HG03039 (cell line): ENCODE results near the gene SERPINE1.

Source experiments
- ATAC-seq: cut with Tn5 transposase; IDR thresholded peaks from one replicate; pipeline ENCODE4 v1.9.1; 2021; ENCODE audit warnings: mild to moderate bottlenecking, moderate library complexity; ENCODE audit not compliant: unreplicated experiment

The SERPINE1 gene

DNA sequence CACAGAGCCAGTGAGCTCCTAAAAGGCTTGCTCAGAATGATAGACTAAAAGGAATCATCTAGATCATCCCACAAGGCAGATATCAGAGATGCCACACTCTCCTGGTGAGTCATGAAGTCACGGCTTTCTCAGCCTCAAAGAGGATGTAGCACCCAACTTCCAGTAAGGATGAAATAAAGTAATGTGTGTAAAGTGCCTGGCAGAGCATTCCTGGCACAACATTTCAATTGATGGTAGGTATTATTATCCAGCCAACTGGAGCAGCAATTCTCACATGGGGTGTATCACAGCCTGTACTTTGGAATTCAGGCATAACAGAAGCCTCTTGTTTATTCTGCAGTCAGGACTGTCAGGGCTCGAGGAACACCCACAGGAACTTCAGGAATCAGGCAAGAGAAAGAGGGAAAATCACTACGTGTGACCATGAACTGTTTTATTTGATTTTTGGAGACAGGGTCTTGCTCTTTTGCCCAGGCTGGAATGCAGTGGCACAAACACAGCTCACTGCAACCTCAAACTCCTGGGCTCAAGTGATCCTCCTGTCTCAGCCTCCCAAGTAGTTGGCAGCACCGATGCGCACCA, 58.4 kb downstream of the SERPINE1 start:
- no peak for ATAC-seq

- ATAC-seq = no peak
These were observed 59.3 kb downstream of the SERPINE1 start for GRCh38 chr7:101186194-101186593.

DNA sequence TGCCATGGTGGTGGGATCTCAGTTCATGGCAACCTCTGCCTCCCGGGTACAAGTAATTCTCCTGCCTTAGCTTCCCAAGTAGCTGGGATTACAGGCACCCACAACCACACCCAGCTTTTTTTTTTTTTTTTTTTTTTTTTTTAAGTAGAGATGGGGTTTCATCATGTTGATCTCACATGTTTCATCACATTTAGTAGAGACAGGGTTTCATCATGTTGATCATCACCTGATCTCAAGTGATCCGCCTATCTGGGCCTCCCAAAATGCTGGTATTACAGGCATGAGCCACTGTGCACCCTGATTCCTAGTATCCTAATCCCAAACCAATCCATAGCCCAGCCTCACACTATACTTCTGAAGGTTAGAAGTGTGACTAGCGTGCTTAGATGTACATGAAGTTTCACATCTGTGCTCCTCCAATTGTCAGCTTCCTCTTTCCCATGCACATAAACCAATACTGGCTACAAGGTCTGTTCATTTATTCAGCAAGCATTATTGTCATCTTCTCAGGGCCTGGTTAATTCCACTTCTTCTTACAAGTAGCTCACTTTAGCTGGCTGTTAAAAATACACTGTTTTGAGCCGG, 60.0 kb downstream of the SERPINE1 start:
- ATAC-seq = no peak
